Measurements from ENCODE around the gene SLC25A41.
A peak's percentile ranks its signal among the peaks of the same experiment; 100 is the strongest.
"Not testable (repeated sequence)": the region's sequence is repeated elsewhere in the genome, so short reads cannot be mapped to it uniquely, and the experiment has no call there.

Gene SLC25A41

GRCh38 chr19:6412061-6412446, 21.5 kb downstream of the SLC25A41 start:
- no peak for DNase-seq (ENCODE audit: low read depth)

GRCh38 chr19:6409346-6409745, 24.2 kb downstream of the SLC25A41 start:
- DNase-seq (ENCODE audit: low read depth), result no peak

GRCh38 chr19:6406401-6406800, 27.2 kb downstream of the SLC25A41 start:
- no peak for DNase-seq (ENCODE audit: low read depth)

- DNase-seq (ENCODE audit: low read depth), result no peak
Measured at GRCh38 chr19:6402837-6403608, 30.5 kb downstream of the SLC25A41 start.

- DNase-seq (ENCODE audit: low read depth), result no peak
Measured at GRCh38 chr19:6402058-6402457, 31.5 kb downstream of the SLC25A41 start.

- DNase-seq (ENCODE audit: low read depth), result not testable (repeated sequence)
Measured at GRCh38 chr19:6400062-6400944, 33.3 kb downstream of the SLC25A41 start.

- no peak for DNase-seq (ENCODE audit: low read depth)
Measured at GRCh38 chr19:6396305-6396704, 37.3 kb downstream of the SLC25A41 start.

- DNase-seq (ENCODE audit: low read depth), result no peak
Measured at GRCh38 chr19:6394831-6395230, 38.7 kb downstream of the SLC25A41 start.

GRCh38 chr19:6393983-6394412, 39.6 kb downstream of the SLC25A41 start:
- no peak for DNase-seq (ENCODE audit: low read depth)

GRCh38 chr19:6393074-6393982, 40.2 kb downstream of the SLC25A41 start, which contains the start of gene GTF2F1:
TSS of gene GTF2F1 (minus strand) at chr19:6393164. CDS start at chr19:6392995, 169 bp downstream.
- peak; percentile 87 for DNase-seq (ENCODE audit: low read depth)

GRCh38 chr19:6392221-6393073, 41.1 kb downstream of the SLC25A41 start:
- DNase-seq (ENCODE audit: low read depth), result no peak

- no peak for DNase-seq (ENCODE audit: low read depth)
Measured at GRCh38 chr19:6387372-6387771, 46.2 kb downstream of the SLC25A41 start.

GRCh38 chr19:6384381-6384780, 49.2 kb downstream of the SLC25A41 start:
- no peak for DNase-seq (ENCODE audit: low read depth)

- no peak for DNase-seq (ENCODE audit: low read depth)
Measured at GRCh38 chr19:6383188-6383587, 50.4 kb downstream of the SLC25A41 start.

- DNase-seq (ENCODE audit: low read depth), result no peak
Measured at GRCh38 chr19:6381030-6381750, 52.4 kb downstream of the SLC25A41 start.

GRCh38 chr19:6379744-6380143, 53.8 kb downstream of the SLC25A41 start:
- no peak for DNase-seq (ENCODE audit: low read depth)

- DNase-seq (ENCODE audit: low read depth), result no peak
Measured at GRCh38 chr19:6378486-6378885, 55.1 kb downstream of the SLC25A41 start.

- no peak for DNase-seq (ENCODE audit: low read depth)
Measured at GRCh38 chr19:6378041-6378440, 55.5 kb downstream of the SLC25A41 start.

- DNase-seq (ENCODE audit: low read depth), result no peak
Measured at GRCh38 chr19:6376512-6377190, 56.9 kb downstream of the SLC25A41 start.

Measured in GM04504 (cell line).